ENCODE results near the gene IDH3A.

Gene IDH3A

DNA sequence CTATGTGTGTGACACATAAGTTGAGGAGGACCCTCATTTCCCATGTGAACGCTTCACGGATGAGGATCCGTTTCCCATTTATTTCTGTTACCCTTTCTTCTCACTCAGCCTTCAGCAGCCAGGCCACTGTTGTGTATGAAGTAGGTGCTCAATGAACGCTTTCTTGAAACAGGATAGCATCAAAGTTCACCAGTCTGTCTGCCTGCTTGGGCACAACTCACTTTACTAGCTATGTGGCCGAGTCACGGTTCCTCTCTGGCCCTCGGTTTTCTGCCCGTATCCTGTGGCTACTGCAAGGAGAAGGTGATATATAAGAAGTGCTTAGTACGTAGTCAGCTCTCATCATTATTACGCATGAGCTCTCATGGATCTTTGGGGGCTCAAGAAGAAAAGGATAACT is 62.8 kb downstream of the IDH3A start:
- Histone ChIP-seq H3K27me3 (ENCODE audit: control insufficient read depth, insufficient read depth, low read length) (no peaks in the 10 kb centered on the region), H3K9ac (ENCODE audit: low read depth, low read length) (no peak overlapping the region), H3K9me3 (ENCODE audit: control insufficient read depth, insufficient read depth, low read length) (no peaks in the 10 kb centered on the region), H3K4me3 (ENCODE audit: low read depth, low read length) (no peak overlapping the region), H3K4me1 (ENCODE audit: control insufficient read depth, insufficient read depth, low read length) (no peaks in the 10 kb centered on the region), H3K36me3 (ENCODE audit: control insufficient read depth, insufficient read depth, low read length) (no peaks in the 10 kb centered on the region), H3K27ac (ENCODE audit: low read depth, low read length) (no peak overlapping the region)

DNA sequence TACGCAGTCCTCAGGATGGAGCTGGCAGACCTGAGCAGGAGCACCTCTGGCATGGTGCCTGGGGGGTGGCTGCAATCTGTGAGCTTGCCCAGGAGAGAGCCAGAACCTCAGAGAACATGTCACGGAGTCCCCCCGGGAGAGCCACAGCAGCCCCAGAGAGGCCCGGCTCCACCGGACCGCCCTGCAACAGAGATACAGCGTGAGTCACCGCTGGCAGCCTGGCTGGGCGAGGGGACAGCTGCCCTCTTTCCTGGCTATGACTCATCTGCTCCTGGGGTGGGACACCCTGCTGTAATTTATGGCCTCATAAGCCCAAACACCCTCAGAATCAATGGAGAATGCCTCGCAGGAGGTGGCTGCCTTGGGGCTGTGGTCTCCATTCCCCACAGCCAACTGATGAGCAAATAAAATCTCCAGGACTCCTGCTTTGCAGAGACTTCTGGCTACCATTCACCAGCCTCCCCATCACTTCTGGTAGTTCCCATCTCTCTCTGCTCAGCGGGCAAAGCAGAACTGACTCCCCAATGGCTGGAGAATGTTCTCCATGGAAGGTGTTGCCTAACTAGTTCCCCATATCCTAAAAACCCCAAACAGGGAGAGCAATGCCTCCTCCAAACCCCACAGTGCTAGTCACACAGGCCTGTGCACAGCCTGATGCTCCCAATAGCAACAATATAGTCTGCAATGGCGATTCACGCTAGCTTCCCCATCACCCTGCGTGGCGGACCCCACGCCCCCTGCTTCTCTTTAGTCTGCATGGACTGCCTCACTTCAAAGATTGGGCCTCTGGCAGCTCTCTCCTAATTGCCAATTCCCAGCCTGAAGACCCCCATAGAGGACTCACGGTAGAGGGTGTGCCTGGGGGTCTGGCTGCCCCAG is 63.6 kb downstream of the IDH3A start:
- Histone ChIP-seq H3K9ac (ENCODE audit: low read depth, low read length) (no peak overlapping the region), H3K4me1 (ENCODE audit: control insufficient read depth, insufficient read depth, low read length) (no peaks in the 10 kb centered on the region), H3K4me3 (ENCODE audit: low read depth, low read length) (no peak overlapping the region), H3K27ac (ENCODE audit: low read depth, low read length) (peak overlapping the region; percentile 38), H3K27me3 (ENCODE audit: control insufficient read depth, insufficient read depth, low read length) (no peaks in the 10 kb centered on the region), H3K36me3 (ENCODE audit: control insufficient read depth, insufficient read depth, low read length) (no peaks in the 10 kb centered on the region), H3K9me3 (ENCODE audit: control insufficient read depth, insufficient read depth, low read length) (no peaks in the 10 kb centered on the region)

DNA sequence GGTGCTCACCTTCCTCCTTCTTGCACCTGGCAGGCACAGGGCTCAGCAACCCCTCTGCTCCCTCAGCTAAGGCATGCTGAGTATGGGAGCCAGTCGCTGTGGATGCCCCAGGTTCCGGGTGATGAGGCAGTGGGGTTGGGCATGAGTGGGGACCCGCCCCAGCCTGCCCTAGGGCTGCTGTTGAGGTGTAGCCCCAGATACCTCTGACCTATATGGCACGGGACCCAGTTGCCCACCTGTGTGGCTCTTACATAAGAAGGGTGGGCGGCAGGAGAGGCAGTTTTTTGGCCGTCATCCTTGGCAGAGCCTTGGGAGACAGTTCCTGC is 64.2 kb downstream of the IDH3A start:
- Histone ChIP-seq H3K27me3 (ENCODE audit: control insufficient read depth, insufficient read depth, low read length) (no peaks in the 10 kb centered on the region), H3K9ac (ENCODE audit: low read depth, low read length) (no peak overlapping the region), H3K4me1 (ENCODE audit: control insufficient read depth, insufficient read depth, low read length) (no peaks in the 10 kb centered on the region), H3K27ac (ENCODE audit: low read depth, low read length) (no peak overlapping the region), H3K4me3 (ENCODE audit: low read depth, low read length) (no peak overlapping the region), H3K36me3 (ENCODE audit: control insufficient read depth, insufficient read depth, low read length) (no peaks in the 10 kb centered on the region), H3K9me3 (ENCODE audit: control insufficient read depth, insufficient read depth, low read length) (no peaks in the 10 kb centered on the region)

DNA sequence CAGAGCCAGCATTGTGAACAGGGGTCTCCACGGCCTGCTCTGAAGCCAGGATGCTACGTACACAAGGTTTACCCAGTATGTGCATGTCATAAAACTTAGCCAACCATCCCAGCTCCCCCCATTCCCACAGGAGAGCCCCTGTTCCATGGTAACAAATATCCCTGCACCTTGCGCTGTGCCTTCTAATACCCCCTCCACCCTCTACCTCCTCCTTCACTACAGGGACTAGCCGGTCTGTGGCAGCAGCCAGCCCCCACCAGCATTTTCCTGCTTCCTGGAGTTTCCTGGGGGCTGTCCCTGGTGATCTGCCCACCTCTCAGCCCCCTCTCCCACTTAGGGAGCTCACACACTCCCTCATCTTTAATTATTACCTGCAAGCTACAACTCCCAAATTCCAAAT is 64.8 kb downstream of the IDH3A start:
- Histone ChIP-seq H3K27me3 (ENCODE audit: control insufficient read depth, insufficient read depth, low read length) (no peaks in the 10 kb centered on the region), H3K4me1 (ENCODE audit: control insufficient read depth, insufficient read depth, low read length) (no peaks in the 10 kb centered on the region), H3K27ac (ENCODE audit: low read depth, low read length) (no peak overlapping the region), H3K9ac (ENCODE audit: low read depth, low read length) (no peak overlapping the region), H3K9me3 (ENCODE audit: control insufficient read depth, insufficient read depth, low read length) (no peaks in the 10 kb centered on the region), H3K36me3 (ENCODE audit: control insufficient read depth, insufficient read depth, low read length) (no peaks in the 10 kb centered on the region), H3K4me3 (ENCODE audit: low read depth, low read length) (no peak overlapping the region)

DNA sequence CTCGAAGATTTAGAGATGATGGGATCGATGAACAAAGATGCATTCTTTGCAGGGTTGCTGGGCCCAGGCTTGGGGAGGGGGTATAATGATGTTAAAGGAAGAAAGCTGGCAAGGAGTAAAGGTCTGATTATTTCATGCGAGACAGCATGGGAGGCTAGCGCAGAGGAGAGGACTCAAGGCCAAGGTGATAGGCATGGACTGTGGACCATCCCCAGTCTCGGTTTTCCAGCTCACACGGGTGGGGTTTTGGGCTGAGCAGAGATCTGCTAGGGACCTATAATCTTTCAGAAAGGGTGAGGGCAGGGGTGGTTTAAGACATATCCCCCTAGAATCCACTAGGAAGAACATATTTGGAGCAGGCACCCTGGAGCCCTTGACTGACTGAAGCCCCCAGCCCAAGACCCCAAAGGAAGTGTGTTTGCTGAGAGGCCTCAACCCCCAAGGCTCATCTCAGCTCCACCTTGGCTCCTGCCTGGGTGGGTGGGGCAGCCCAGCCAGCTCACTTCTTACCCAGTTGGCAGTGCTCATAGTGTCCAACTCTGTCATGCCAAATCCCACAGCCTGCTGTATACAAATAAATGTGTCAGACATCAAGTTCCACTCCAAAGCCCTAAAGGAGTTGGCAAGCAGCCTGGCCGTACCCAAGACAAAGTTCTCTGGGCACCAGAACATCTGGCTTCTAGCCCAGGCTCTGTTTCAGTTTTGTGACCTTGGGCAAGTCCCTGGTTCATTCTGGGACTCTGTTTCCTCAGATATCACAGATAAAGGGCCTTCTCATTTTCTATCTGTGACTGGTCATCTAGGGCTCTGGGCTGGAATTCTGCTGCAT is 67.3 kb downstream of the IDH3A start:
- Histone ChIP-seq H3K9me3 (ENCODE audit: control insufficient read depth, insufficient read depth, low read length) (no peaks in the 10 kb centered on the region), H3K4me3 (ENCODE audit: low read depth, low read length) (no peak overlapping the region), H3K36me3 (ENCODE audit: control insufficient read depth, insufficient read depth, low read length) (no peaks in the 10 kb centered on the region), H3K27me3 (ENCODE audit: control insufficient read depth, insufficient read depth, low read length) (no peaks in the 10 kb centered on the region), H3K9ac (ENCODE audit: low read depth, low read length) (no peak overlapping the region), H3K4me1 (ENCODE audit: control insufficient read depth, insufficient read depth, low read length) (no peaks in the 10 kb centered on the region), H3K27ac (ENCODE audit: low read depth, low read length) (no peak overlapping the region)

DNA sequence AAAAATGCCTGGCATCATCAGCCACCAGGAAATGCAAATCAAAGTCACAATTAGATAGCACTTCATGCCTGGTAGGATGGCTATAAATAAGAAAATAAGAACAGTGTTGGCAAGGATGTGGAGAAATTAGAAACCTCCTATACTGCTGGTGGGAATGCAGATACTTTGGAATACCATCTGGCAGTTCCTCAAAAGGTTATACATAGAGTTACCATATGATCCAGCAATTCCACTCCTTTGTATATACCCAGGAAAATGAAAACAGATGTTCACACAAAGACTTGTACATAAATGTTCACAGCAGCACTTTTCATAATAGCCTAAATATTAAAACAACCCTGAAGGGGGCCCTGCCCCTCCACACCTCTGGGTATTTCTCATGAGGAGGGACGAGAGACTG is 71.6 kb downstream of the IDH3A start:
- no peaks in the 10 kb centered on the region for H3K36me3 ChIP-seq (ENCODE audit: control insufficient read depth, insufficient read depth, low read length)
- H3K4me1 ChIP-seq (ENCODE audit: control insufficient read depth, insufficient read depth, low read length): no peaks in the 10 kb centered on the region

More for the DNA sequence above, 71.6 kb downstream of the IDH3A start:
- H3K9ac ChIP-seq (ENCODE audit: low read depth, low read length): no peak overlapping the region
- H3K27ac ChIP-seq (ENCODE audit: low read depth, low read length): no peak overlapping the region
- H3K27me3 ChIP-seq (ENCODE audit: control insufficient read depth, insufficient read depth, low read length): no peaks in the 10 kb centered on the region
- H3K4me3 ChIP-seq (ENCODE audit: low read depth, low read length): no peak overlapping the region
- H3K9me3 ChIP-seq (ENCODE audit: control insufficient read depth, insufficient read depth, low read length): no peaks in the 10 kb centered on the region
